HK-2 (cell line): ENCODE results near the gene AHSG.
"Not testable (repeated sequence)": the region's sequence is repeated elsewhere in the genome, so short reads cannot be mapped to it uniquely, and the experiment has no call there.

Source experiments
- DNase-seq: peaks from one replicate; pipeline ENCODE4 v3.0.0-alpha.2; 2018; ENCODE audit not compliant: unreplicated experiment

Gene AHSG

GRCh38 chr3:186617036-186617946 is 4.4 kb downstream of the AHSG start:
- DNase-seq: peak; percentile 97

- DNase-seq: no peak
Observed at GRCh38 chr3:186618318-186618938, 5.6 kb downstream of the AHSG start.

- no peak for DNase-seq
Observed at GRCh38 chr3:186619787-186620212, 6.9 kb downstream of the AHSG start.

GRCh38 chr3:186620213-186621092 is 7.6 kb downstream of the AHSG start:
- DNase-seq: no peak

GRCh38 chr3:186621894-186622650 is 9.2 kb downstream of the AHSG start:
- no peak for DNase-seq

GRCh38 chr3:186622651-186623310 is 9.9 kb downstream of the AHSG start:
- no peak for DNase-seq

- no peak for DNase-seq
Observed at GRCh38 chr3:186624598-186624997, 11.7 kb downstream of the AHSG start.

GRCh38 chr3:186625600-186626042 is 12.8 kb downstream of the AHSG start:
- no peak for DNase-seq

GRCh38 chr3:186626254-186626847 is 13.5 kb downstream of the AHSG start:
- no peak for DNase-seq

GRCh38 chr3:186627852-186628414 is 15.1 kb downstream of the AHSG start:
- no peak for DNase-seq

- DNase-seq: no peak
Observed at GRCh38 chr3:186628756-186629155, 15.9 kb downstream of the AHSG start.

- no peak for DNase-seq
Observed at GRCh38 chr3:186630950-186631641, 18.2 kb downstream of the AHSG start.

- no peak for DNase-seq
Observed at GRCh38 chr3:186633481-186633880, 20.6 kb downstream of the AHSG start.

GRCh38 chr3:186634207-186634606 is 21.3 kb downstream of the AHSG start:
- not testable (repeated sequence) for DNase-seq

GRCh38 chr3:186635532-186635931 is 22.7 kb downstream of the AHSG start:
- no peak for DNase-seq

- DNase-seq: no peak
Observed at GRCh38 chr3:186636536-186636935, 23.7 kb downstream of the AHSG start.

- no peak for DNase-seq
Observed at GRCh38 chr3:186637686-186638085, 24.8 kb downstream of the AHSG start.

- DNase-seq: no peak
Observed at GRCh38 chr3:186638259-186638658, 25.4 kb downstream of the AHSG start.

- DNase-seq: no peak
Observed at GRCh38 chr3:186639778-186640472, 27.1 kb downstream of the AHSG start, which contains the start of gene FETUB. Gene FETUB, plus strand, starts transcription at chr3:186640399. Its CDS starts 62 bp downstream, at chr3:186640461.
